Measurements from ENCODE around the gene ADAM23. TPM values are rescaled to one million over a fixed set of nuclear protein-coding genes. Genes with fewer than 3 reads are reported as not detected.

ADAM23 gene
- total RNA-seq, 1 experiment from 2014 or later = 6.1 TPM

DNA sequence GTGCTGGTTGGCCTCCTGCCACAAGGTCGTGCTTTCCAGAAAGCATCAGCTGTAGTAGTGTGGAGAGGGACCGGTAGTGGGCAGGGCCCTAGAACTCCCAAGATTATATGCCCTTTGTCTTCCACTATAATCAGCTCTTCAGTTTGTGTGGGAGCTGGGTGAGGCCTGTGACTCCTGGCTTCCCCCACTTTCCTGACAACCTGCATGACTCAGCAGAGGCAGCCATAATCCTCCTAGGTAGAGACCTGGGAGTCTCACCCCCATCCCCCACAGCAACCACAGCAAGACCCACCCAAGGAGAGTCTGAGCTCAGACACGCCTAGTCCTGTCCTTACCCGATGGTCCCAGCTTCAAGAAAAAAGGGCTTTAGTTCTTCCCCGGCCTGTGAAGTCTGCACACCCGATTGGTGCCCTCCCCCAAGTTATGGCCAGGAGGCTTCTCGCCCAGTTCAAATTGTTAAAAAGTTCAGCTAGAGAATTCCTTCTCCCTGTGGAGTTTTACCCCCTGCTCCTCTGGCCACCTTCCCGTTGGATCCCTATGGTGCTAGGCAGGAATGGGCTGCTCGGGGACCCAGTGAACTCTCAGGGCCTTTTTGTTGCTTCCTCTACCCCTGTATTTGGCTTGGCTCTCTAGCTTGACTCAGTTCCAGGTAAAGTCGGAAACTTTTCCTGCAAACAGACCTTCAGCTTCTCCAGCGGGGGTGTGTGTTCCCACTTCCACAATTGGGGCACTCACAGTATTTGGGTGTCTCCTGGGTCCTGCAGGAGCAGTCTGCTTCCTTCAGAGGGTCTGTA is 141.2 kb downstream of the ADAM23 start:
- Mint-ChIP-seq H3K27me3 (ENCODE audit: unreplicated experiment) (no peaks in the 10 kb centered on the region), H3K9me3 (ENCODE audit: low read depth, unreplicated experiment) (peaks cover 3% of the 10 kb centered on the region), H3K36me3 (ENCODE audit: insufficient read depth, unreplicated experiment) (no peaks in the 10 kb centered on the region), H3K4me1 (ENCODE audit: low read depth, unreplicated experiment) (peaks cover 24% of the 10 kb centered on the region), H3K4me3 (ENCODE audit: low read depth, unreplicated experiment) (no peak overlapping the region), H3K27ac (ENCODE audit: unreplicated experiment) (no peak overlapping the region)
- TF ChIP-seq CTCF (IDR thresholded peaks at IDR 0.05; ENCODE audit: unreplicated experiment) = no peak
- no TSS peak for BruUV-seq (replicated peaks)
- intact Hi-C loops (cut with micrococcal nuclease; ENCODE audit: unreplicated experiment) = no loop called here
- CTCF ChIA-PET = interaction anchor here (1.3 kb wide), 1 partner anchor 27 kb away, joined by 3 read pairs; no protein-coding TSS in a partner anchor
- no peak for DNase-seq

GRCh38 chr2:206585335-206585734 is 142.0 kb downstream of the ADAM23 start:
- no TSS peak for BruUV-seq (replicated peaks)
- no peaks in the 10 kb centered on the region for H3K27me3 Mint-ChIP-seq (ENCODE audit: unreplicated experiment)
- DNase-seq = no peak
- H3K9me3 Mint-ChIP-seq (ENCODE audit: low read depth, unreplicated experiment) = peaks cover 3% of the 10 kb centered on the region
- CTCF ChIA-PET = interaction anchor here (1.3 kb wide), 1 partner anchor 27 kb away, joined by 3 read pairs; no protein-coding TSS in a partner anchor
- intact Hi-C loops (cut with micrococcal nuclease; ENCODE audit: unreplicated experiment) = no loop called here
- no peak overlapping the region for H3K4me3 Mint-ChIP-seq (ENCODE audit: low read depth, unreplicated experiment)
- no peak overlapping the region for H3K27ac Mint-ChIP-seq (ENCODE audit: unreplicated experiment)
- no peaks in the 10 kb centered on the region for H3K36me3 Mint-ChIP-seq (ENCODE audit: insufficient read depth, unreplicated experiment)
- TF ChIP-seq CTCF (IDR thresholded peaks at IDR 0.05; ENCODE audit: unreplicated experiment) = no peak
- peaks cover 24% of the 10 kb centered on the region for H3K4me1 Mint-ChIP-seq (ENCODE audit: low read depth, unreplicated experiment)

GRCh38 chr2:206586609-206587008 is 143.3 kb downstream of the ADAM23 start:
- peaks cover 24% of the 10 kb centered on the region for H3K4me1 Mint-ChIP-seq (ENCODE audit: low read depth, unreplicated experiment)
- BruUV-seq (replicated peaks) = no TSS peak
- no peaks in the 10 kb centered on the region for H3K27me3 Mint-ChIP-seq (ENCODE audit: unreplicated experiment)
- no peaks in the 10 kb centered on the region for H3K9me3 Mint-ChIP-seq (ENCODE audit: low read depth, unreplicated experiment)
- H3K36me3 Mint-ChIP-seq (ENCODE audit: insufficient read depth, unreplicated experiment) = no peaks in the 10 kb centered on the region
- no peak for TF ChIP-seq CTCF (IDR thresholded peaks at IDR 0.05; ENCODE audit: unreplicated experiment)
- no peak overlapping the region for H3K4me3 Mint-ChIP-seq (ENCODE audit: low read depth, unreplicated experiment)
- CTCF ChIA-PET = no interaction called here
- H3K27ac Mint-ChIP-seq (ENCODE audit: unreplicated experiment) = no peak overlapping the region
- intact Hi-C loops (cut with micrococcal nuclease; ENCODE audit: unreplicated experiment) = no loop called here
- DNase-seq = no peak

DNA sequence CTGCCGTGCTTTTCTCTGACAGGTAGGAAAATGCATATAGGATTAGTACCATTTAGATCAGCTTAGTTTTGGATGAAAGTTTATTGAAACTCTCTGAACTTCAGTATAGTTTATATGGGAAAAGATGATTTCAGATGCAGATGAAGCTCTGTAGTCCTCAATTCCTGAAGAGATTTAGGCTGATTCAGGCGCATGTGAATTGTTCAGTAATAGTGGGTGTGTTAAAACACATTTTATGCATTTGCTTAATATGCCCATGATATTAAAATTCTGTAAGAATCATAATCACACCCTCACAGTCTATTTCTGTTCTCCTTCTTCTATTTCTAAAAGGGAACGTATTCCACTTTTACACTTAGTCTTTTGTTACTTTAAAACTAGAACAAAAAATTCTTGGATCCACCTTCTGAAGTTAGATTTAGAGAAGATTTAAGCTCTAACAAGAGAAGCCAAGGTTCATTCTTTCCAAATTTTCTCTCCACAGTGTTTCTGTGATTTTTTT is 154.4 kb downstream of the ADAM23 start:
- Mint-ChIP-seq H3K27me3 (ENCODE audit: unreplicated experiment) (no peaks in the 10 kb centered on the region), H3K27ac (ENCODE audit: unreplicated experiment) (no peak overlapping the region), H3K4me3 (ENCODE audit: low read depth, unreplicated experiment) (no peak overlapping the region), H3K9me3 (ENCODE audit: low read depth, unreplicated experiment) (no peaks in the 10 kb centered on the region), H3K4me1 (ENCODE audit: low read depth, unreplicated experiment) (no peaks in the 10 kb centered on the region), H3K36me3 (ENCODE audit: insufficient read depth, unreplicated experiment) (no peaks in the 10 kb centered on the region)
- intact Hi-C loops (cut with micrococcal nuclease; ENCODE audit: unreplicated experiment) = no loop called here
- BruUV-seq (replicated peaks) = no TSS peak
- no peak for DNase-seq
- CTCF ChIA-PET = no interaction called here
- TF ChIP-seq CTCF (IDR thresholded peaks at IDR 0.05; ENCODE audit: unreplicated experiment) = no peak

Data from Calu3 (cell line).